HEK293 (cell line): ENCODE results near the gene NT5DC3.
A peak's percentile ranks its signal among the peaks of the same experiment; 100 is the strongest.

Source experiments
- CTCF ChIA-PET: fragments of 350-600 bp; formaldehyde crosslinking; extraction: SDS; loops from one replicate; lab custom pipeline; 2021; ENCODE audit warnings: antibody characterized with exemption; lab: Yijun Ruan, JAX
- POLR2A ChIA-PET: fragments of 300-600 bp; formaldehyde crosslinking; extraction: SDS; loops from one replicate; lab custom pipeline; 2020; ENCODE audit warnings: antibody characterized with exemption, inconsistent platforms; lab: Yijun Ruan, JAX
- H3K27ac ChIP-seq: fragments of 200-500 bp; sonication (Bioruptor generic); 2 replicates; pipeline ENCODE4 v1.5.1; 2014; ENCODE audit warnings: low read depth, low read length, control low read depth, inconsistent platforms; ENCODE audit errors: extremely low read depth
- H3K36me3 ChIP-seq, 2 experiments: fragments of 200-500 bp in 1 of 2; sonication (Bioruptor generic) in 1 of 2; 1 replicate in 1 of 2; 2 replicates in 1 of 2; pipeline ENCODE4 v1.5.1; 2014 to 2017; ENCODE audit warnings: inconsistent platforms in 2 of 2, low read length in 2 of 2; ENCODE audit not compliant: control insufficient read depth in 2 of 2, insufficient read depth in 1 of 2
- H3K4me1 ChIP-seq: fragments of 200-500 bp; sonication (Bioruptor generic); 2 replicates; pipeline ENCODE4 v1.5.1; 2014; ENCODE audit warnings: mild to moderate bottlenecking, low read length, inconsistent platforms; ENCODE audit not compliant: control insufficient read depth, insufficient read depth
- H3K4me3 ChIP-seq: 2 replicates; pipeline ENCODE4 v1.5.1; 2011; ENCODE audit warnings: low read depth, mild to moderate bottlenecking, control low read depth, low read length, moderate library complexity
- H3K9me3 ChIP-seq: fragments of 200-500 bp; sonication (Bioruptor generic); 2 replicates; pipeline ENCODE4 v1.5.1; 2014; ENCODE audit warnings: low read depth, low read length, inconsistent platforms; ENCODE audit not compliant: control insufficient read depth, insufficient read depth
- BCL11B ChIP-seq: fragments of 450-650 bp; formaldehyde crosslinking; IDR thresholded peaks from 2 replicates; pipeline ENCODE4 v1.5.1; 2016; ENCODE audit warnings: low read depth, missing biosample characterization, missing genetic modification characterization
- EGR2 ChIP-seq: fragments of 450-650 bp; formaldehyde crosslinking; IDR thresholded peaks from 2 replicates; pipeline ENCODE4 v1.5.1; 2016; ENCODE audit warnings: low read depth, missing biosample characterization, missing genetic modification characterization
- GLIS2 ChIP-seq: fragments of 450-650 bp; formaldehyde crosslinking; IDR thresholded peaks from 2 replicates; pipeline ENCODE4 v1.5.1; 2016; ENCODE audit warnings: missing biosample characterization, missing genetic modification characterization
- HOXC10 ChIP-seq: sonication (generic); formaldehyde crosslinking; IDR thresholded peaks from 2 replicates; pipeline ENCODE4 v1.8.1; 2023; ENCODE audit warnings: mild to moderate bottlenecking, missing genetic modification reagents
- KLF8 ChIP-seq: fragments of 450-650 bp; formaldehyde crosslinking; IDR thresholded peaks from 2 replicates; pipeline ENCODE4 v1.5.1; 2016; ENCODE audit warnings: missing biosample characterization, missing genetic modification characterization
- REST ChIP-seq: fragments of 450-650 bp; formaldehyde crosslinking; IDR thresholded peaks from 2 replicates; pipeline ENCODE4 v1.5.1; 2016; ENCODE audit warnings: missing biosample characterization, missing genetic modification characterization
- SP3 ChIP-seq: fragments of 450-650 bp; formaldehyde crosslinking; IDR thresholded peaks from 2 replicates; pipeline ENCODE4 v1.5.1; 2016; ENCODE audit warnings: missing biosample characterization, missing genetic modification characterization
- ZBTB11 ChIP-seq: fragments of 450-650 bp; formaldehyde crosslinking; conservative IDR thresholded peaks from 2 replicates; pipeline ENCODE4 v1.5.1; 2016; ENCODE audit warnings: low read depth, missing biosample characterization, missing genetic modification characterization
- ZFHX2 ChIP-seq: fragments of 450-650 bp; formaldehyde crosslinking; conservative IDR thresholded peaks from 2 replicates; pipeline ENCODE4 v1.5.1; 2016; ENCODE audit warnings: missing biosample characterization, missing genetic modification characterization
- ZNF146 ChIP-seq: fragments of 450-650 bp; formaldehyde crosslinking; IDR thresholded peaks from 2 replicates; pipeline ENCODE4 v1.5.1; 2016; ENCODE audit warnings: missing biosample characterization, missing genetic modification characterization
- ZNF175 ChIP-seq: fragments of 450-650 bp; formaldehyde crosslinking; IDR thresholded peaks from 2 replicates; pipeline ENCODE4 v1.5.1; 2016; ENCODE audit warnings: missing biosample characterization, missing genetic modification characterization
- ZNF280D ChIP-seq: fragments of 450-650 bp; formaldehyde crosslinking; IDR thresholded peaks from 2 replicates; pipeline ENCODE4 v1.5.1; 2016; ENCODE audit warnings: missing biosample characterization, missing genetic modification characterization
- ZNF311 ChIP-seq: fragments of 450-650 bp; formaldehyde crosslinking; IDR thresholded peaks from 2 replicates; pipeline ENCODE4 v1.5.1; 2017; ENCODE audit warnings: missing biosample characterization, missing genetic modification characterization, borderline replicate concordance
- ZNF558 ChIP-seq: fragments of 450-650 bp; formaldehyde crosslinking; IDR thresholded peaks from 2 replicates; pipeline ENCODE4 v1.5.1; 2016; ENCODE audit warnings: missing biosample characterization, missing genetic modification characterization
- ZNF561 ChIP-seq: fragments of 450-650 bp; IDR thresholded peaks from 2 replicates; pipeline ENCODE4 v1.5.1; 2018; ENCODE audit warnings: missing biosample characterization, missing genetic modification characterization, borderline replicate concordance
- ZNF610 ChIP-seq: fragments of 450-650 bp; formaldehyde crosslinking; IDR thresholded peaks from 2 replicates; pipeline ENCODE4 v1.5.1; 2016; ENCODE audit warnings: missing biosample characterization, missing genetic modification characterization, borderline replicate concordance
- ZNF777 ChIP-seq: fragments of 450-650 bp; formaldehyde crosslinking; IDR thresholded peaks from 2 replicates; pipeline ENCODE4 v1.5.1; 2017; ENCODE audit warnings: missing biosample characterization, missing genetic modification characterization, borderline replicate concordance
- ZNF791 ChIP-seq: fragments of 450-650 bp; formaldehyde crosslinking; IDR thresholded peaks from 2 replicates; pipeline ENCODE4 v1.5.1; 2016; ENCODE audit warnings: missing biosample characterization, missing genetic modification characterization
- ZNF792 ChIP-seq: fragments of 450-650 bp; formaldehyde crosslinking; IDR thresholded peaks from 2 replicates; pipeline ENCODE4 v1.5.1; 2016; ENCODE audit warnings: missing biosample characterization, missing genetic modification characterization

NT5DC3 gene

GRCh38 chr12:103884316-103884715, 43.3 kb upstream of the NT5DC3 start (continued):
- no peak for TF ChIP-seq ZNF792 (tag by site-specific recombination)
- no peak for TF ChIP-seq ZNF280D (tag by site-specific recombination)
- TF ChIP-seq, all 188 proteins: peak for 2

GRCh38 chr12:103883908-103884307, 42.9 kb upstream of the NT5DC3 start:
- no peak for TF ChIP-seq SP3 (tag by site-specific recombination)
- H3K27ac ChIP-seq: no peak overlapping the region
- POLR2A ChIA-PET: no interaction called here
- CTCF ChIA-PET: interaction anchor here (0.6 to 1.7 kb wide), 8 partner anchors 9 to 443 kb away, joined by 3 to 9 read pairs (median 4); partner anchors contain the start of gene HSP90B1
- H3K36me3 ChIP-seq: no peaks in the 10 kb centered on the region
- no peaks in the 10 kb centered on the region for H3K9me3 ChIP-seq
- peaks cover 9% of the 10 kb centered on the region for H3K4me1 ChIP-seq
- H3K4me3 ChIP-seq: no peak overlapping the region

DNA sequence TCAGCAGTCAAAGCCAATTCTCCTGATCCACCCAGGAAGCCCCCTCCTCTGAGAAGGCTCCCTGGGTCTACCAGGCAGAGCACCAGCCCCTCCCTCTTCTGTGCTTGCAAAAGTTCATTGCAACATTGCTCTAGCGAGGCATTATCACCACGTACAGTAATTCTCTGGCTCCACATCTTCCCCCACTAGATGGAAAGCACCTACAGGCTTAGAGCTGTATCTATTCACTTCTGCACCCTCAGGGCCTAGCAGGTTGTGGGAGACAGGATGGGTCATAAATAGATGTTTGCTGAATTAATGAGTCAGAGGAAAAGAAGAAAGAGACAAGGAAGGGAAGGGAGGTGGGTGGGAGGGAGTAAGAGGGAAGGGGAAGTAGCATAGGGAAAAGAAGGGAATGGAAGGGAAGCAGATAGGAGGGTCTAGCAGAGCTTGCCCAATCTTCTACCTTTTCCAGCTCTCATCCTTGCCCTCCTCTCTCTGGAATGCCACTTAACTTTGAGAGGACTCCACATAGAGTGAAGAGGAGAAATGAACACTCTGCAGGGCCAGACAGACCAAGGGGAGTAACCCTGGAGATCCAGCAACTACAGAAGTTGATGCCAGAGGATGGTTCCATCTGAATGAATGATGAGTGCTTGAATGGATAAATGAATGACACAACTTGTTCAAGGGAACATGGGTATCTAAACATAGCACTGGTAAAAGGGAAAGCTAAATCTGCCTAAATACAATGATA, 42.0 kb upstream of the NT5DC3 start:
- Histone ChIP-seq H3K36me3 (no peaks in the 10 kb centered on the region), H3K4me3 (no peak overlapping the region), H3K27ac (no peak overlapping the region), H3K9me3 (no peaks in the 10 kb centered on the region), H3K4me1 (peaks cover 9% of the 10 kb centered on the region)
- TF ChIP-seq BCL11B (tag by site-specific recombination) (no peak), EGR2 (tag by site-specific recombination) (peak; percentile 13; the same call in 1 of the 2 replicates), ZFHX2 (tag by site-specific recombination) (peak; percentile 18; the same call in 1 of the 2 replicates), REST (tag by site-specific recombination) (no peak)
- ChIA-PET CTCF (interaction anchor here (0.7 to 1.2 kb wide), 2 partner anchors 9 to 14 kb away, joined by 3 read pairs; no protein-coding TSS in a partner anchor), POLR2A (interaction anchor here (0.7 to 1.3 kb wide), 3 partner anchors 47 to 1625 kb away, joined by 3 to 6 read pairs (median 3); partner anchors contain the start of gene HSP90B1)

GRCh38 chr12:103881261-103881660, 40.2 kb upstream of the NT5DC3 start:
- ChIA-PET CTCF (interaction anchor here (0.6 to 2.4 kb wide), 2 partner anchors 49 to 110 kb away, joined by 3 to 6 read pairs; partner anchors contain the start of gene HSP90B1), POLR2A (interaction anchor here (1.0 to 1.1 kb wide), 2 partner anchors 48 to 84 kb away, joined by 3 read pairs; partner anchors contain the start of genes HSP90B1 and TDG)
- H3K27ac ChIP-seq: no peak overlapping the region
- no peaks in the 10 kb centered on the region for H3K36me3 ChIP-seq
- no peak overlapping the region for H3K4me3 ChIP-seq
- H3K9me3 ChIP-seq: no peaks in the 10 kb centered on the region
- peaks cover 9% of the 10 kb centered on the region for H3K4me1 ChIP-seq
- TF ChIP-seq ZNF791: no peak
- TF ChIP-seq HOXC10 (CRISPR knock-in tag): no peak
- TF ChIP-seq ZNF777 (tag by site-specific recombination): no peak
- TF ChIP-seq ZNF561 (tag by site-specific recombination): no peak
- TF ChIP-seq ZNF610: no peak
- no peak for TF ChIP-seq ZNF558
- TF ChIP-seq ZNF146: no peak
- TF ChIP-seq ZBTB11 (tag by site-specific recombination): no peak
- no peak for TF ChIP-seq ZNF311 (tag by site-specific recombination)
- TF ChIP-seq GLIS2 (tag by site-specific recombination): no peak
- TF ChIP-seq KLF8: no peak
- TF ChIP-seq ZNF175: no peak
